MV-4-11 (cell line): ENCODE measurements around the gene MYH11.
A peak's percentile ranks its signal among the peaks of the same experiment; 100 is the strongest.

ENCODE experiments used
- DNase-seq: peaks from one replicate; lab custom pipeline; 2025; lab: John Stamatoyannopoulos, UW

The MYH11 gene

GRCh38 chr16:15856901-15857698, at the start of gene MYH11:
TSS of gene MYH11 (minus strand) at chr16:15857028. CDS start at chr16:15838252, 18,776 bp downstream.
- no peak for DNase-seq

- no peak for DNase-seq
Measured at GRCh38 chr16:15906439-15906838, 49.6 kb upstream of the MYH11 start.

- DNase-seq = no peak
Measured at GRCh38 chr16:15903960-15904359, 47.1 kb upstream of the MYH11 start.

- DNase-seq = no peak
Measured at GRCh38 chr16:15900901-15901500, 44.2 kb upstream of the MYH11 start.

- no peak for DNase-seq
Measured at GRCh38 chr16:15900357-15900756, 43.5 kb upstream of the MYH11 start.

- DNase-seq = peak; percentile 55
Measured at GRCh38 chr16:15899538-15900100, 42.8 kb upstream of the MYH11 start.

GRCh38 chr16:15898654-15899053, 41.8 kb upstream of the MYH11 start:
- DNase-seq = no peak

- peak; percentile 81 for DNase-seq
Measured at GRCh38 chr16:15897834-15898254, 41.0 kb upstream of the MYH11 start.

- DNase-seq = no peak
Measured at GRCh38 chr16:15897121-15897780, 40.4 kb upstream of the MYH11 start.

- no peak for DNase-seq
Measured at GRCh38 chr16:15894571-15895374, 37.9 kb upstream of the MYH11 start.

- DNase-seq = no peak
Measured at GRCh38 chr16:15891508-15891907, 34.7 kb upstream of the MYH11 start.

- DNase-seq = peak; percentile 99
Measured at GRCh38 chr16:15888072-15888976, 31.5 kb upstream of the MYH11 start, which contains the start of gene CEP20. TSS of gene CEP20 (minus strand) at chr16:15888603. CDS start at chr16:15888585, 18 bp downstream.

GRCh38 chr16:15887283-15887682, 30.5 kb upstream of the MYH11 start:
- no peak for DNase-seq

GRCh38 chr16:15886078-15886477, 29.2 kb upstream of the MYH11 start:
- no peak for DNase-seq

- DNase-seq = no peak
Measured at GRCh38 chr16:15885560-15886001, 28.8 kb upstream of the MYH11 start.

GRCh38 chr16:15882563-15882962, 25.7 kb upstream of the MYH11 start:
- DNase-seq = no peak

- no peak for DNase-seq
Measured at GRCh38 chr16:15881794-15882379, 25.1 kb upstream of the MYH11 start.

- DNase-seq = no peak
Measured at GRCh38 chr16:15880434-15881308, 23.8 kb upstream of the MYH11 start.

- no peak for DNase-seq
Measured at GRCh38 chr16:15879255-15879811, 22.5 kb upstream of the MYH11 start.
